ENCODE data around the gene XK. TPM values are rescaled to one million over a fixed set of nuclear protein-coding genes. Genes with fewer than 3 reads are reported as not detected.
"Not testable (repeated sequence)": the region's sequence is repeated elsewhere in the genome, so short reads cannot be mapped to it uniquely, and the experiment has no call there.

Gene XK
- total and polyA plus RNA-seq, 7 donors = 8.1 to 27.0 (median 14.1) TPM

DNA sequence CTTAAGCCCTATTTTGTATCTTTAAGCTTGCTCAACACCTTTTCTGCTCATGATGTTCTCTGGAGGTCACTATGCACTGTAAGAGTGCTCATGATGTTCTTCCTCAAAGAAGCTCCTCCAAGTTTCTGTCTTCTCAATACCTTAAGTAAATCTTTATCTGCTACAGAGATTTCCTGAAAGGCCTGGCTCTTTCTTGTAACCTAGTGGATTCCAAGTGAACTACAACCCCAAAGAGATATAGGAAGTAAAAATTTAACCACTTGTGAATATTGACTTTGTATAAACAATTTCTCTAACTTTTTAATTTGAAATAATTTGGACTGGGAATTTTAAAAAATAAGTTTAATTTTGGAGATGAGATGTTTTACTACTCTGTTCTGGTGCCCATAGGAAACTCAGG, 39.3 kb upstream of the XK start:
- DNase-seq = no peak
- H3K27me3 ChIP-seq = no peaks in the 10 kb centered on the region
- intact Hi-C loops (cut with DNase I) = no loop called here
- no peak for TF ChIP-seq POLR2A (IDR thresholded peaks at IDR 0.05)
- TF ChIP-seq, protein P1, sequence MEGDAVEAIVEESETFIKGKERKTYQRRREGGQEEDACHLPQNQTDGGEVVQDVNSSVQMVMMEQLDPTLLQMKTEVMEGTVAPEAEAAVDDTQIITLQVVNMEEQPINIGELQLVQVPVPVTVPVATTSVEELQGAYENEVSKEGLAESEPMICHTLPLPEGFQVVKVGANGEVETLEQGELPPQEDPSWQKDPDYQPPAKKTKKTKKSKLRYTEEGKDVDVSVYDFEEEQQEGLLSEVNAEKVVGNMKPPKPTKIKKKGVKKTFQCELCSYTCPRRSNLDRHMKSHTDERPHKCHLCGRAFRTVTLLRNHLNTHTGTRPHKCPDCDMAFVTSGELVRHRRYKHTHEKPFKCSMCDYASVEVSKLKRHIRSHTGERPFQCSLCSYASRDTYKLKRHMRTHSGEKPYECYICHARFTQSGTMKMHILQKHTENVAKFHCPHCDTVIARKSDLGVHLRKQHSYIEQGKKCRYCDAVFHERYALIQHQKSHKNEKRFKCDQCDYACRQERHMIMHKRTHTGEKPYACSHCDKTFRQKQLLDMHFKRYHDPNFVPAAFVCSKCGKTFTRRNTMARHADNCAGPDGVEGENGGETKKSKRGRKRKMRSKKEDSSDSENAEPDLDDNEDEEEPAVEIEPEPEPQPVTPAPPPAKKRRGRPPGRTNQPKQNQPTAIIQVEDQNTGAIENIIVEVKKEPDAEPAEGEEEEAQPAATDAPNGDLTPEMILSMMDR (IDR thresholded peaks at IDR 0.05) = no peak
- TF ChIP-seq EP300 (IDR thresholded peaks at IDR 0.05) = no peak
- TF ChIP-seq POLR2AphosphoS5 (IDR thresholded peaks at IDR 0.05) = no peak
- no peaks in the 10 kb centered on the region for H3K4me1 ChIP-seq
- no peaks in the 10 kb centered on the region for H3K9me3 ChIP-seq
- no peak overlapping the region for H3K4me3 ChIP-seq
- no peak overlapping the region for H3K27ac ChIP-seq
- H3K36me3 ChIP-seq = no peaks in the 10 kb centered on the region

DNA sequence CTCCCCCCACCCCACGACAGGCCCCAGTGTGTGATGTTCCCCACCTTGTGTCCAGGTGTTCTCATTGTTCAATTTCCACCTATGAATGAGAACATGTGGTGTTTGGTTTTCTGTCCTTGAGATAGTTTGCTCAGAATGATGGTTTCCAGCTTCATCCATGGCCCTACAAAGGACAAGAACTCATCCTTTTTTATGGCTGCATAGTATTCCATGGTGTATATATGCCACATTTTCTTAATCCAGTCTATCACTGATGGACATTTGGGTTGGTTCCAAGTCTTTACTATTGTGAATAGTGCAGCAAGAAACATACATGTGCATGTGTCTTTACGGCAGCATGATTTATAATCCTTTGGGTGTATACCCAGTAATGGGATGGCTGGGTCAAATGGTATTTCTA, 34.7 kb upstream of the XK start:
- H3K36me3 ChIP-seq; H3K27ac ChIP-seq; H3K4me3 ChIP-seq; H3K9me3 ChIP-seq; intact Hi-C loops (cut with DNase I); DNase-seq; H3K27me3 ChIP-seq; H3K4me1 ChIP-seq: not testable (repeated sequence)
- WGBS, 2 donors = 85 to 90% methylated on average over 2 of the region's 2 CpGs

DNA sequence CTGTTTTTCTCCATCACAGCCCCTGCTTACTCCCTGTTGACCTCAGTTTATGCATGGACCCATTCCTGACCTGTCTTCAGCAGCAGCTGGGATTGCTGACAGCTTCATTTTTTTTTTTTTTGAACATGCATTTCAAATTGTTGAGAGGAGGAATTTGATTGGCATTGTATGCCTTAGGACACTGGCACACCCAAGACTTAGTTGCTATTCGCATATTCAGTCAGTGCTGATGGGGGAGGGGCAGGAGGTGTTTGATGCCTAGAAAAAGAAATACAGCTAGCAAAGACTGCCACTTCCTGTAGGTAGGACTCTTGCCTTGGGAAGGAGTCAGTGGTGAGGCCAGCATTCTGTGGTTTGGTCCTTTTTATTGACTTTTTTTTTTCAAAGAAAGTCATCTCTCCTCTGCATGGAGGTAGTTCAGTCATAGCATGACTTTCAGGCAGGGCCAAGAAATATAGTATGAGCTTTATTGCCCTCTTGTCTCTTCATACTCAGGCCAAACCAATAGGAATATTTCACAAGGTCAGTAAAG, 33.6 kb upstream of the XK start:
- Histone ChIP-seq H3K4me1 (no peaks in the 10 kb centered on the region), H3K27ac (no peak overlapping the region), H3K9me3 (no peaks in the 10 kb centered on the region), H3K4me3 (no peak overlapping the region), H3K27me3 (no peaks in the 10 kb centered on the region), H3K36me3 (no peaks in the 10 kb centered on the region)
- WGBS, 2 donors = 82 to 83% methylated on average over 1 of the region's 1 CpG
- no peak for DNase-seq
- TF ChIP-seq EP300 (IDR thresholded peaks at IDR 0.05) (no peak), POLR2AphosphoS5 (IDR thresholded peaks at IDR 0.05) (no peak), POLR2A (IDR thresholded peaks at IDR 0.05) (no peak)
- TF ChIP-seq, protein P1 (IDR thresholded peaks at IDR 0.05) = no peak
- intact Hi-C loops (cut with DNase I) = no loop called here

DNA sequence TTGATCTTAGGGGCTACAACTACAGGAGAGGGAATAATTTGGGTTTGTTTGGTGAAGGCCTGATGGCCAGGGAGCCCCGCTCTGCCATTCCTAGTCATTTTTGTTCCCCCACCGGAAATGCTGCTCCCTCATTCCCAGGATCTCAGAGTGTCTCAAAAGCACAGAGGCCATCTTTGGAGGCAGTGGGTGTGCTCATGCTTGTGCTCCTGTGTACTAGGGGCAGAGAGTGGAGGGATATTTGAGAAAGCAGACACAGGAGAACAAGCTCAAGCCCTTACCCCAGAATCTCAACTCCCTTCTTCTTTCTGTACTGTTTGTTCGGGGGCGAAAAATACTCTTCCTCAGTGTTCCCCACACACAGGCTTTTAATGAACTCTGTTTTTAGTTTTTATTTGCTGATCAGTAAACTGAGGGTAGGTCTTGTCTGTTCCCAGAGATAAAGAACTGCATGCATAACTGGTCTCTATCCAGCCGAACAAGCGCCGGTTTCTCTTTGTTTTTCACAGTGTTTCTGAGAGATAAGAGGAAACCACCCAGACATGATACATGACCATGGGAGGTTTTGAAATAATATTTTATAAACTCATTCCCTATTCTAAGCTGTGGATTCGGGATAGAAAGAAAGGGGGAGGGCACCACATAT, 32.9 kb upstream of the XK start:
- H3K27ac ChIP-seq = no peak overlapping the region
- no peak overlapping the region for H3K4me3 ChIP-seq
- DNase-seq = no peak
- intact Hi-C loops (cut with DNase I) = no loop called here
- no peaks in the 10 kb centered on the region for H3K4me1 ChIP-seq
- TF ChIP-seq, protein P1 (IDR thresholded peaks at IDR 0.05) = no peak
- TF ChIP-seq EP300 (IDR thresholded peaks at IDR 0.05) = no peak
- TF ChIP-seq POLR2AphosphoS5 (IDR thresholded peaks at IDR 0.05) = no peak
- TF ChIP-seq POLR2A (IDR thresholded peaks at IDR 0.05) = no peak
- 94 to 96% methylated on average over 8 of the region's 8 CpGs for WGBS, 2 donors
- H3K9me3 ChIP-seq = no peaks in the 10 kb centered on the region
- H3K27me3 ChIP-seq = no peaks in the 10 kb centered on the region
- no peaks in the 10 kb centered on the region for H3K36me3 ChIP-seq

DNA sequence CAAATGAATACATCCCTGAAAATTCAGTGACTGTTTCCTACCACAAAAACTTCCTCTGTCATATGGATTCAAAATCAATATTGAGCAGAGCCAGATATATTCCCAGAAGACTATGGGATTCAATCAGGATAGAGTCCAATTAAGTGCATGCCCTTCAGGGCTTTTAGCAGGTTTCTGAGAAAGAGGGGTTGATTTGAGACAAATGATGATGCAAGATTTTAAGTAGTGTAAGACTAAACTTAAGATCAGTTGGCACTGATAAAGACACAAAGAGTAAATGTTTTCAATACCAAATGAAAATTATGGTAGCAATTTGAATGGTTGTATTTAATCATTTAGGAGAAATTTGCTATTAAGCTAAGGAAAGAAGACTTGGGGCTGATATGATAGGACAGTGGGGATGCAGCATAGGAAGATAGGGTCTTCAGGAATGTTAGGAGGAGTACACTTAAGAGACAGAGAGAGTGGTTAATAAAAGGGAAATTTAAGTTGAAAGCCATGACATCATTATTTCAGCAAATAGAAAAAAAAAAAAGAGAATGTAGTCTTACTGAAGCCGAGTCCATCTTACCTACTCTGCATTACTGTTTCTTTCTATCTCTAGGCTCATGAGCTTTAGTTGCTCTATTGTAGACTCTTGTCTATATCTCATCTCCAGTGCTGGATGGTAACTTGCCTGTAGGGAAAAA, 32.0 kb upstream of the XK start:
- WGBS, 2 donors = 82 to 90% methylated on average over 1 of the region's 1 CpG

More for the DNA sequence above, 32.0 kb upstream of the XK start:
- TF ChIP-seq POLR2A (IDR thresholded peaks at IDR 0.05) (no peak), EP300 (IDR thresholded peaks at IDR 0.05) (no peak), POLR2AphosphoS5 (IDR thresholded peaks at IDR 0.05) (no peak)
- TF ChIP-seq, protein P1 (IDR thresholded peaks at IDR 0.05) = no peak
- H3K4me3 ChIP-seq = no peak overlapping the region
- H3K36me3 ChIP-seq = no peaks in the 10 kb centered on the region
- no peaks in the 10 kb centered on the region for H3K27me3 ChIP-seq
- intact Hi-C loops (cut with DNase I) = no loop called here
- no peaks in the 10 kb centered on the region for H3K9me3 ChIP-seq
- no peak overlapping the region for H3K27ac ChIP-seq
- no peaks in the 10 kb centered on the region for H3K4me1 ChIP-seq
- DNase-seq = no peak
